Muscle of leg (tissue), 11 donors: ENCODE results near the gene GATAD1. TPM values are rescaled to one million over a fixed set of nuclear protein-coding genes. Genes with fewer than 3 reads are reported as not detected.
"Not testable (repeated sequence)": the region's sequence is repeated elsewhere in the genome, so short reads cannot be mapped to it uniquely, and the experiment has no call there.

Source experiments
- DNase-seq: peaks from one replicate; pipeline ENCODE4 v3.0.0; 2013
- H3K27ac ChIP-seq: one replicate; pipeline ENCODE4 v1.5.1; 2013; ENCODE audit warnings: mild to moderate bottlenecking, low read length, control low read depth
- H3K27me3 ChIP-seq: one replicate; pipeline ENCODE4 v1.6.1; 2013; ENCODE audit warnings: low read length; ENCODE audit not compliant: control insufficient read depth, insufficient read depth
- H3K36me3 ChIP-seq: one replicate; pipeline ENCODE4 v1.6.1; 2013; ENCODE audit warnings: low read length; ENCODE audit not compliant: control insufficient read depth, insufficient read depth
- H3K4me1 ChIP-seq: one replicate; pipeline ENCODE4 v1.6.1; 2013; ENCODE audit warnings: low read length; ENCODE audit not compliant: control insufficient read depth, insufficient read depth
- H3K4me3 ChIP-seq: one replicate; pipeline ENCODE4 v1.5.1; 2013; ENCODE audit warnings: low read length, control low read depth
- H3K9me3 ChIP-seq: replicated peaks from 2 replicates; pipeline ENCODE4 v1.6.1; 2013; ENCODE audit warnings: low read depth, low read length; ENCODE audit not compliant: control insufficient read depth
- WGBS: methylation state at CpG from one replicate; pipeline ENCODE4 v1.1.5; 2013; ENCODE audit warnings: missing lambda C conversion rate; ENCODE audit not compliant: insufficient coverage; 5-methylcytosine and 5-hydroxymethylcytosine counted together
- polyA plus RNA-seq, 8 donors: library from polyadenylated mRNA; unstranded; fragments of 120-200 nt; gene quantifications; one replicate each; pipeline versions ENCODE4 v1.2.1 to v1.2.3, GENCODE V29; 2013; ENCODE audit warnings: inconsistent platforms in 1 of 8, low replicate concordance in 1 of 8; ENCODE audit not compliant: insufficient read length in 8 of 8, insufficient read depth in 1 of 8
- total RNA-seq: library from RNA; stranded (reverse); fragments of 120-200 nt; gene quantifications from one replicate; pipeline ENCODE4 v1.2.4, GENCODE V29; 2013

The GATAD1 gene
- total and polyA plus RNA-seq, 9 donors = 16.9 to 29.1 (median 22.3) TPM

GRCh38 chr7:92478095-92478494, 30.8 kb downstream of the GATAD1 start:
- H3K27ac ChIP-seq = no peak overlapping the region
- DNase-seq = no peak
- no peaks in the 10 kb centered on the region for H3K4me1 ChIP-seq
- no peaks in the 10 kb centered on the region for H3K9me3 ChIP-seq
- whole genome bisulfite sequencing = 82% methylated on average over 8 of the region's 9 CpGs
- no peaks in the 10 kb centered on the region for H3K27me3 ChIP-seq
- no peak overlapping the region for H3K4me3 ChIP-seq
- H3K36me3 ChIP-seq = peaks cover 2% of the 10 kb centered on the region

- H3K27me3 ChIP-seq = no peaks in the 10 kb centered on the region
- no peak for DNase-seq
- no peak overlapping the region for H3K27ac ChIP-seq
- peaks cover 2% of the 10 kb centered on the region for H3K36me3 ChIP-seq
- no peak overlapping the region for H3K4me3 ChIP-seq
- H3K4me1 ChIP-seq = no peaks in the 10 kb centered on the region
- WGBS = 100% methylated on average over 3 of the region's 4 CpGs
- no peaks in the 10 kb centered on the region for H3K9me3 ChIP-seq
Observed at GRCh38 chr7:92478711-92479110, 31.4 kb downstream of the GATAD1 start.

GRCh38 chr7:92479146-92479545, 31.9 kb downstream of the GATAD1 start:
- not testable (repeated sequence) for H3K4me3 ChIP-seq, DNase-seq, H3K4me1 ChIP-seq, H3K36me3 ChIP-seq, H3K27me3 ChIP-seq, H3K27ac ChIP-seq, H3K9me3 ChIP-seq
- WGBS = 89% methylated on average over 3 of the region's 4 CpGs

- not testable (repeated sequence) for H3K27ac ChIP-seq, H3K4me3 ChIP-seq, H3K27me3 ChIP-seq, DNase-seq, H3K4me1 ChIP-seq, H3K9me3 ChIP-seq
- H3K36me3 ChIP-seq = peaks cover 16% of the 10 kb centered on the region
- 37% methylated on average over 5 of the region's 6 CpGs for WGBS
Observed at GRCh38 chr7:92483624-92484023, 36.3 kb downstream of the GATAD1 start.

- not testable (repeated sequence) for H3K4me1 ChIP-seq, H3K27ac ChIP-seq, H3K27me3 ChIP-seq, H3K4me3 ChIP-seq, H3K9me3 ChIP-seq
- 91% methylated on average over 6 of the region's 6 CpGs for WGBS
- H3K36me3 ChIP-seq = peaks cover 19% of the 10 kb centered on the region
- peak; percentile 8 for DNase-seq
Observed at GRCh38 chr7:92484226-92484625, 36.9 kb downstream of the GATAD1 start.

GRCh38 chr7:92485267-92485892, 38.1 kb downstream of the GATAD1 start:
- DNase-seq = no peak
- Histone ChIP-seq H3K36me3 (peaks cover 19% of the 10 kb centered on the region), H3K9me3 (no peaks in the 10 kb centered on the region), H3K27me3 (no peaks in the 10 kb centered on the region), H3K27ac (no peak overlapping the region), H3K4me3 (no peak overlapping the region), H3K4me1 (no peaks in the 10 kb centered on the region)
- WGBS = 60% methylated on average over 1 of the region's 2 CpGs

GRCh38 chr7:92485974-92486373, 38.7 kb downstream of the GATAD1 start:
- no peak overlapping the region for H3K27ac ChIP-seq
- no peak overlapping the region for H3K4me3 ChIP-seq
- H3K36me3 ChIP-seq = peaks cover 20% of the 10 kb centered on the region
- no CpG with 5 or more reads among the region's 2 CpGs for WGBS
- H3K9me3 ChIP-seq = no peaks in the 10 kb centered on the region
- H3K27me3 ChIP-seq = no peaks in the 10 kb centered on the region
- no peak for DNase-seq
- H3K4me1 ChIP-seq = no peaks in the 10 kb centered on the region

GRCh38 chr7:92487804-92488203, 40.5 kb downstream of the GATAD1 start:
- no peak overlapping the region for H3K27ac ChIP-seq
- H3K36me3 ChIP-seq = peaks cover 29% of the 10 kb centered on the region
- no peaks in the 10 kb centered on the region for H3K9me3 ChIP-seq
- no peak overlapping the region for H3K4me3 ChIP-seq
- no peaks in the 10 kb centered on the region for H3K4me1 ChIP-seq
- no peak for DNase-seq
- H3K27me3 ChIP-seq = no peaks in the 10 kb centered on the region

- Histone ChIP-seq H3K36me3 (peaks cover 41% of the 10 kb centered on the region), H3K4me3 (no peak overlapping the region), H3K9me3 (no peaks in the 10 kb centered on the region), H3K27me3 (no peaks in the 10 kb centered on the region), H3K27ac (no peak overlapping the region), H3K4me1 (no peaks in the 10 kb centered on the region)
- DNase-seq = no peak
- WGBS = no CpG with 5 or more reads among the region's 1 CpG
Observed at GRCh38 chr7:92489634-92490033, 42.4 kb downstream of the GATAD1 start.

GRCh38 chr7:92496876-92497275, 49.6 kb downstream of the GATAD1 start:
- Histone ChIP-seq H3K36me3 (peaks cover 43% of the 10 kb centered on the region), H3K4me1 (no peaks in the 10 kb centered on the region), H3K27me3 (no peaks in the 10 kb centered on the region), H3K27ac (no peak overlapping the region), H3K9me3 (no peaks in the 10 kb centered on the region), H3K4me3 (no peak overlapping the region)
- WGBS = 83% methylated on average over 1 of the region's 2 CpGs
- DNase-seq = no peak

GRCh38 chr7:92498557-92498956, 51.3 kb downstream of the GATAD1 start:
- Histone ChIP-seq H3K4me3 (no peak overlapping the region), H3K4me1 (no peaks in the 10 kb centered on the region), H3K27ac (no peak overlapping the region), H3K9me3 (no peaks in the 10 kb centered on the region), H3K36me3 (peaks cover 32% of the 10 kb centered on the region), H3K27me3 (no peaks in the 10 kb centered on the region)
- WGBS = no CpG with 5 or more reads among the region's 2 CpGs
- no peak for DNase-seq
